IMR-90 (cell line): ENCODE measurements around the gene ARL4A. TPM values are rescaled to one million over a fixed set of nuclear protein-coding genes. Genes with fewer than 3 reads are reported as not detected.

ENCODE experiments used
- ATAC-seq: fragments of 200-7000 bp; cut with Tn5 transposase; 2 replicates; pipeline ENCODE4 v1.9.1; 2020; ENCODE audit warnings: low read depth, mild to moderate bottlenecking, moderate library complexity
- BruUV-seq: library from RNA; stranded (reverse); fragments of 400-500 nt; replicated peaks from 2 replicates; lab custom pipeline; 2021; lab: Mats Ljungman, UMichigan
- CTCF ChIA-PET: fragments of 300-600 bp; formaldehyde crosslinking; extraction: SDS; loops from one replicate; lab custom pipeline; 2021; ENCODE audit warnings: antibody characterized with exemption; lab: Yijun Ruan, JAX
- POLR2A ChIA-PET: fragments of 300-600 bp; sonication (Branson Sonifier 250); formaldehyde crosslinking; loops from one replicate; lab custom pipeline; 2022; ENCODE audit warnings: antibody characterized with exemption; ENCODE audit not compliant: unreplicated experiment; lab: Charles Lee
- DNase-seq: peaks from one replicate; pipeline ENCODE4 v3.0.0; 2013
- H2AFZ ChIP-seq: replicated peaks from 2 replicates; pipeline ENCODE3; 2013; ENCODE audit warnings: low read length, mild to moderate bottlenecking; ENCODE audit not compliant: poor library complexity
- H2AK5ac ChIP-seq: 2 replicates; pipeline ENCODE4 v1.6.1; 2013; ENCODE audit warnings: low read depth, low read length, inconsistent platforms
- H2AK9ac ChIP-seq: replicated peaks from 2 replicates; pipeline ENCODE3; 2013; ENCODE audit warnings: mild to moderate bottlenecking, low read depth, low read length, moderate library complexity; ENCODE audit not compliant: poor library complexity
- H2BK120ac ChIP-seq: 2 replicates; pipeline ENCODE4 v1.6.1; 2013; ENCODE audit warnings: low read depth, low read length, inconsistent platforms
- H2BK15ac ChIP-seq: 3 replicates; pipeline ENCODE4 v1.6.1; 2013; ENCODE audit warnings: low read depth, low read length, inconsistent platforms
- H2BK20ac ChIP-seq: 2 replicates; pipeline ENCODE4 v1.6.1; 2013; ENCODE audit warnings: low read depth, mild to moderate bottlenecking, inconsistent platforms, low read length, moderate library complexity
- H2BK5ac ChIP-seq: 2 replicates; pipeline ENCODE4 v1.6.1; 2013; ENCODE audit warnings: mild to moderate bottlenecking, low read depth, low read length, inconsistent platforms; ENCODE audit not compliant: poor library complexity, severe bottlenecking
- H3K14ac ChIP-seq: replicated peaks from 2 replicates; pipeline ENCODE4 v1.6.1; 2013; ENCODE audit warnings: low read depth, low read length, inconsistent platforms
- H3K18ac ChIP-seq: 2 replicates; pipeline ENCODE4 v1.6.1; 2013; ENCODE audit warnings: low read depth, low read length, control low read depth
- H3K23ac ChIP-seq: 2 replicates; pipeline ENCODE4 v1.6.1; 2013; ENCODE audit warnings: low read depth, low read length, inconsistent platforms
- H3K27ac ChIP-seq: 2 replicates; pipeline ENCODE4 v1.5.1; 2013; ENCODE audit warnings: mild to moderate bottlenecking, control low read depth, low read length; ENCODE audit not compliant: insufficient read depth
- H3K27me3 ChIP-seq: 2 replicates; pipeline ENCODE4 v1.6.1; 2013; ENCODE audit warnings: low read length; ENCODE audit not compliant: control insufficient read depth, insufficient read depth
- H3K36me3 ChIP-seq: 2 replicates; pipeline ENCODE4 v1.6.1; 2013; ENCODE audit warnings: low read length, mixed read lengths; ENCODE audit not compliant: control insufficient read depth, insufficient read depth
- H3K4ac ChIP-seq: 2 replicates; pipeline ENCODE4 v1.6.1; 2013; ENCODE audit warnings: low read depth, low read length, inconsistent platforms
- H3K4me1 ChIP-seq: 2 replicates; pipeline ENCODE4 v1.6.1; 2013; ENCODE audit warnings: low read length, mixed read lengths; ENCODE audit not compliant: control insufficient read depth, insufficient read depth
- H3K4me2 ChIP-seq: 2 replicates; pipeline ENCODE4 v1.6.1; 2013; ENCODE audit warnings: low read depth, mild to moderate bottlenecking, control low read depth, low read length, moderate library complexity
- H3K4me3 ChIP-seq: 2 replicates; pipeline ENCODE4 v1.5.1; 2013; ENCODE audit warnings: low read depth, mild to moderate bottlenecking, control low read depth, low read length, moderate library complexity; ENCODE audit not compliant: insufficient read depth
- H3K56ac ChIP-seq: 2 replicates; pipeline ENCODE4 v1.6.1; 2013; ENCODE audit warnings: low read length, inconsistent platforms; ENCODE audit not compliant: insufficient read depth; ENCODE audit errors: extremely low read depth
- H3K79me1 ChIP-seq, 2 experiments: 2 replicates each; pipeline ENCODE4 v1.6.1; 2013; ENCODE audit warnings: low read length in 2 of 2, inconsistent platforms in 1 of 2, low read depth in 1 of 2
- H3K9ac ChIP-seq: 2 replicates; pipeline ENCODE4 v1.6.1; 2013; ENCODE audit warnings: low read depth, low read length, control low read depth
- H3K9me1 ChIP-seq: 2 replicates; pipeline ENCODE4 v1.6.1; 2013; ENCODE audit warnings: low read length, inconsistent platforms; ENCODE audit not compliant: insufficient read depth
- H3K9me3 ChIP-seq: 2 replicates; pipeline ENCODE4 v1.6.1; 2013; ENCODE audit warnings: low read length; ENCODE audit not compliant: control insufficient read depth, insufficient read depth
- H4K20me1 ChIP-seq: 2 replicates; pipeline ENCODE4 v1.6.1; 2013; ENCODE audit warnings: low read length, inconsistent platforms; ENCODE audit not compliant: insufficient read depth
- H4K5ac ChIP-seq: 2 replicates; pipeline ENCODE4 v1.6.1; 2013; ENCODE audit warnings: mild to moderate bottlenecking, low read depth, low read length, control low read depth
- H4K8ac ChIP-seq, 2 experiments: 2 replicates each; pipeline ENCODE4 v1.6.1; 2013; ENCODE audit warnings: low read depth in 2 of 2, low read length in 2 of 2, control low read depth in 1 of 2, inconsistent platforms in 1 of 2
- H4K91ac ChIP-seq: 2 replicates; pipeline ENCODE4 v1.6.1; 2013; ENCODE audit warnings: low read depth, low read length, inconsistent platforms; ENCODE audit not compliant: insufficient read depth
- BHLHE40 ChIP-seq: fragments of 150-350 bp; IDR thresholded peaks from 2 replicates; pipeline ENCODE4 v1.6.1; 2016; ENCODE audit warnings: mild to moderate bottlenecking, low read depth, low read length
- CEBPB ChIP-seq: IDR thresholded peaks from 2 replicates; pipeline ENCODE4 v1.6.1; 2012; ENCODE audit warnings: low read depth, low read length, improper control_type of control experiment
- CTCF ChIP-seq: conservative IDR thresholded peaks from 2 replicates; pipeline ENCODE4 v1.5.1; 2012; ENCODE audit warnings: mild to moderate bottlenecking, low read depth, low read length, improper control_type of control experiment
- MAFK ChIP-seq: IDR thresholded peaks from 2 replicates; pipeline ENCODE4 v1.6.1; 2012; ENCODE audit warnings: low read depth, low read length, improper control_type of control experiment
- MXI1 ChIP-seq: IDR thresholded peaks from 2 replicates; pipeline ENCODE4 v1.6.1; 2012; ENCODE audit warnings: low read depth, mild to moderate bottlenecking, low read length, moderate library complexity, borderline replicate concordance
- RCOR1 ChIP-seq: IDR thresholded peaks from 2 replicates; pipeline ENCODE4 v1.6.1; 2012; ENCODE audit warnings: mild to moderate bottlenecking, low read length, improper control_type of control experiment; ENCODE audit not compliant: insufficient replicate concordance
- RFX5 ChIP-seq: IDR thresholded peaks from 2 replicates; pipeline ENCODE4 v1.8.0; 2012; ENCODE audit warnings: low read depth, mild to moderate bottlenecking, low read length, moderate library complexity
- WGBS, 2 experiments: methylation state at CpG; one replicate each; pipeline versions ENCODE4 v1.1.5 to v1.1.7; 2013; ENCODE audit warnings: missing lambda C conversion rate in 2 of 2; ENCODE audit not compliant: insufficient read length in 1 of 2; ENCODE audit errors: extremely low coverage in 2 of 2; 5-methylcytosine and 5-hydroxymethylcytosine counted together
- dilution Hi-C: fragments of 300-500 bp; cut with HindIII; formaldehyde crosslinking; loops from one replicate; pipeline ENCODE4 v1.14.3; 2018; ENCODE audit warnings: low sequenced_read_pairs; ENCODE audit not compliant: unreplicated experiment
- in situ Hi-C: fragments of 300-500 bp; cut with MboI; formaldehyde crosslinking; loops from 3 replicates; pipeline ENCODE4 v1.14.3; 2019; ENCODE audit warnings: low sequenced_read_pairs, inconsistent platforms, mixed read lengths
- intact Hi-C: fragments of 100-400 bp; cut with micrococcal nuclease; formaldehyde crosslinking; loops from 2 replicates; pipeline ENCODE4 v1.10.0; 2022
- polyA plus RNA-seq, 3 experiments: library from polyadenylated mRNA; depleted of rRNA; stranded (reverse); fragments of >200 nt; gene quantifications; 2 replicates each; pipeline ENCODE4 v1.2.3, GENCODE V29; 2012; ENCODE audit warnings: low replicate concordance in 1 of 3
- total RNA-seq: library from RNA; depleted of rRNA; stranded (reverse); fragments of >200 nt; gene quantifications from 2 replicates; pipeline ENCODE4 v1.2.3, GENCODE V29; 2012
- TF ChIP-seq, protein P1 (sequence below): fragments of 150-350 bp; IDR thresholded peaks from 2 replicates; pipeline ENCODE4 v1.6.1; 2017; ENCODE audit warnings: mild to moderate bottlenecking, antibody characterized with exemption, low read length, low read depth

Gene ARL4A
- total and polyA plus RNA-seq, 2 of the 4 experiments (the other 2 are of a cell fraction) = 13.7 to 22.4 TPM

- no TSS peak for BruUV-seq
- Histone ChIP-seq H3K56ac (no peak overlapping the region), H3K4me1 (peaks cover 9% of the 10 kb centered on the region), H3K4ac (no peak overlapping the region), H2AK5ac (no peak overlapping the region), H3K36me3 (no peaks in the 10 kb centered on the region), H2AFZ (no peak overlapping the region), H3K79me1 (no peaks in the 10 kb centered on the region), H4K5ac (no peak overlapping the region), H2AK9ac (no peak overlapping the region), H4K8ac (no peak overlapping the region), H3K27ac (no peak overlapping the region), H3K14ac (no peak overlapping the region), H3K23ac (no peak overlapping the region), H3K27me3 (no peaks in the 10 kb centered on the region), H4K20me1 (no peaks in the 10 kb centered on the region), H3K9ac (no peak overlapping the region), H2BK20ac (no peak overlapping the region), H2BK5ac (peak overlapping the region; percentile 30), H4K91ac (no peak overlapping the region), H3K4me2 (no peak overlapping the region), H2BK120ac (no peak overlapping the region), H3K18ac (no peak overlapping the region), H3K4me3 (no peak overlapping the region), H3K9me1 (peaks cover 7% of the 10 kb centered on the region; the same call in 1 of the 2 replicates), H3K9me3 (no peaks in the 10 kb centered on the region), H2BK15ac (no peak overlapping the region)
- WGBS, 2 experiments = no CpG with 5 or more reads among the region's 1 CpG
- ATAC-seq (peak; percentile 83), DNase-seq (peak; percentile 87)
- in situ Hi-C loops (loop anchor here (25.0 kb wide), 1 partner anchor 1317 kb away; the partner anchor contains the start of gene ETV1), intact Hi-C loops (no loop called here), dilution Hi-C loops (no loop called here)
- ChIA-PET POLR2A (no interaction called here), CTCF (interaction anchor here (1.3 kb wide), 1 partner anchor 11 kb away, joined by 3 read pairs; no protein-coding TSS in a partner anchor)
- TF ChIP-seq RFX5 (no peak), RCOR1 (peak; percentile 52), MAFK (peak; percentile 70), CTCF (no peak), BHLHE40 (peak; percentile 55; the same call in 1 of the 2 replicates), MXI1 (peak; percentile 77; the same call in 1 of the 2 replicates), CEBPB (peak; percentile 48; the same call in 1 of the 2 replicates)
- TF ChIP-seq, protein P1, sequence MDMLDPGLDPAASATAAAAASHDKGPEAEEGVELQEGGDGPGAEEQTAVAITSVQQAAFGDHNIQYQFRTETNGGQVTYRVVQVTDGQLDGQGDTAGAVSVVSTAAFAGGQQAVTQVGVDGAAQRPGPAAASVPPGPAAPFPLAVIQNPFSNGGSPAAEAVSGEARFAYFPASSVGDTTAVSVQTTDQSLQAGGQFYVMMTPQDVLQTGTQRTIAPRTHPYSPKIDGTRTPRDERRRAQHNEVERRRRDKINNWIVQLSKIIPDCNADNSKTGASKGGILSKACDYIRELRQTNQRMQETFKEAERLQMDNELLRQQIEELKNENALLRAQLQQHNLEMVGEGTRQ = peak; percentile 64
Observed at GRCh38 chr7:12670000-12670729, 17.3 kb upstream of the ARL4A start.
